Hematopoietic multipotent progenitor cell treated with erythropoietin and hydrocortisone succinate and interleukin-3 and kit ligand, for 8 days (in vitro differentiated cells): Measurements from ENCODE around the gene CDKAL1.
"Not testable (repeated sequence)": the region's sequence is repeated elsewhere in the genome, so short reads cannot be mapped to it uniquely, and the experiment has no call there.

Experiments
- DNase-seq: peaks from one replicate; pipeline ENCODE4 v3.0.0-alpha.2; 2015

CDKAL1 gene

DNA sequence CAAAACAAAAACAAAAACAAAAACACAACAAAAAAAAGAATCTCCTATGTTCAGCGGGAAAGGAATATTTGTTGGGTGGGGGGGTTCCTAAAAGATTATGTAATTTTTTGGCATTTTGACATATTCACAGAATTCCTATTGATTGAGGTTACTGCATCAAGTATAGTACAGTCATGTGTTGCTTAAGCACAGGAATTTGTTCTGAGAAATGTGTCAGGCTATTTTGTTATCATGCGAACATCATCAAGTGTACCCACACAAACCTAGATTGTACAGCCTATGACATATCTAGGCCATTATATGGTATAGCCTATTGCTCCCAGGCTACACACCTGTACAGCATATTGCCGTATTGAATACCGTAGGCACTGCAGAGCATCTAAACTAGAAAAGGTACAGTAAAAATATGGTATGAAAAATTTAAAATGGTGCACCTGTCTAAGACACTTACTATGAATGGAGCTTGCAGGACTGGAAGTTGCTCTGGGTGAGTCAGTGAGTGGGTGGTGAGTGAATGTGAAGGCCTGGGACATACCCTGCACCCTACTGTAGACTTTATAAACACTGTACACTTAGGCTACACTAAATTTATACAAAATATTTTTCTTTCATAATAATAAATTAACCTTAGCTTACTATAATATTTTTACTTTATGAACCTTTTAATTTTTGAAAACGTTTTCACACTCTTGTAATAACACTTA, 110.6 kb downstream of the CDKAL1 start:
- no peak for DNase-seq

DNA sequence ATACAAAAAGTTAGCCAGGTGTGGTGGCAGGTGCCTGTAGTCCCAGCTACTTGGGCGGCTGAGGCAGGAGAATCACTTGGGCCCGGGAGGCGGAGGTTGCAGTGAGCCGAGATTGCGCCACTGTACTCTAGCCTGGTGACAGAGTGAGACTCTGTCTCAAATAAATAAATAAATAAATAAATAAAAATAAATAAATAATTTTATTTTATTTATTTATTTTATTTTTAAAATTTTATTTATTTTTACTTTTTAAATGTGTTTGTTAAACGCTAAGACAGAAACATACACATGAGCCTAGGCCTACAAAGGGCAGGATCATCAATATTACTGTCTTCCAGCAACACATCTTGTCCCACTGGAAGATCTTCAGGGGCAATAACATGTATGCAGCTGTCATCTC, 111.3 kb downstream of the CDKAL1 start:
- DNase-seq = not testable (repeated sequence)

DNA sequence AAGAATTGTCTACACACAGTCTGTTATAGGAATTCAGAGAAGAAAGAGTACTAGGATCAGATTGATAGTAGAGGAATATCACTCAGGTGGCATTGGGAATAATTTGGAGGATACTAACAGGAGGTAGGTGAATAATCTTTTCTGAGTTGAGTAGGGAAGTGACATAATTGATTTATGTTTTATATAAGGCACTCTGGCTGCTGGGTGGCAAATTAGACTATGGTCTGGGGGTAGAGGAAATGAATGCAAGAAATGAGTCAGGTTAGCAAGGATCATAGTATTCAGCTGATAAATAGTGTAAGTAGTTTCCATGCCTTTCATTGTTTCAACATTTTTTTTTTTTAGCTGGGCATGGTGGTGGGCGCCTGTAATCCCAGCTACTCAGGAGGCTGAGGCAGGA, 113.3 kb downstream of the CDKAL1 start:
- no peak for DNase-seq

DNA sequence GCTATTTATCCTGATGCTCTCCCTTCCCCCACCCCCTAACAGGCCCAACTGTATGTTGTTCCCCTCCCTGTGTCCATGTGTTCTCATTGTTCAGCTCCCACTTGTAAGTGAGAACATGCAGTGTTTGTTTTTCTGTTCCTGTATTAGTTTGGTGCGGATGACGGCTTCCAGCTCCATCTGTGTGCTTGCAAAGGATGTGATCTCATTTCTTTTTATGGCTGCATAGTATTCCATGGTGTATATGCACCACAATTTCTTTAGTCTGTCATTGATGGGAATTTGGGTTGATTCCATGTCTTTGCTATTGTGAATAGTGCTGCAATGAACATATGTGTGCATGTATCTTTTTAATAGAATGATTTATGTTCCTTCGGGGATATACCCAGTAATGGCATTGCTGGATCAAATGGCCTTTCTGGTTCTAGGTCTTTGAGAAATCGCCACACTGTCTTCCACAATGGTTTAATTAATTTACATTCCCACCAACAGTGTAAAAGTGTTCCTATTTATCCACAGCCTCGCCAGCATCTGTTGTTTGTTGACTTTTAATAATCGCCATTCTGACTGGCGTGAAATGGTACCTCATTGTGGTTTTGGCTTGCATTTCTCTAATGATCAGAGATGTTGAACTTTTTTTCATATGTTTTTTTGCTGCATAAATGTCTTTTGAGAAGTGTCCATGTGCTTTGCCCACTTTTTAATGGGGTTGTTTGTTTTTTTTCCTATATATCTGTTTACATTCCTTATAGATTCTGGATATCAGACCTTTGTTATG, 115.6 kb downstream of the CDKAL1 start:
- not testable (repeated sequence) for DNase-seq

DNA sequence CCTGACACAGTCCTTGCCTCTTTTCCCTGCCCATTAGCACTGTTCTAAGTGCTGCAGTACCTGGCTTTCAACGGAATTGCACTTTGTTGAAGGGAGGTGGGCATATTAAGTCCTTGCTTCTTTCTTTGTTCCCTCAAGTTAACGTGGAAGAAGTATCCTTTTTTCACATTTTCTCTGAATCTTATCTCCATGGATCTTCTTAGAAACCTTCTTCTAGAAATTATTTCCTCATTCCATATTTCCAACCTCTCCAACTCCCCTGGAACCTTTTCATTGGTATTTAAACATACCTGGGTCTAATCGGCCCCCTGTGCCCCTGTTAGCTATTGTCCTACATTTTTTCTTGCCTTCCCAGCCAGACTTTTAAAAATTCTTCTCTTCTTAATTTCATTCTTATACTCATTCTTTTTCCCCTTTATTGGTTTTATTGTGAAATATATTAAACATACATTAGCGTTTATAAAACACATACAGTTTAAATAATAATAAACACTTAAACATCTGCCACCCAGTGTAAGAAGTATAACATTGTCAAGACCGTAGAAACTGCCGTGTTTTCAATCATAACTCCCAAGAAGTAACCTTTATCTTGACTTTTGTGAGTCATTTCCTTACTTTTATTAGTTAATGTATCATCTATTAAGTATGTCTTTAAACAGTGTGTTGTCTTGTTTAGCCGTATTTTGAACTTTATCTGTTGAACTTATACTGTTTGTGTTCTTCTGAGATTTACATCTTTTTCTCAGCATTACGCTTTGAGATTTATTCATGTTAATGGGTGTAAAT, 118.2 kb downstream of the CDKAL1 start:
- peak; percentile 65 for DNase-seq

DNA sequence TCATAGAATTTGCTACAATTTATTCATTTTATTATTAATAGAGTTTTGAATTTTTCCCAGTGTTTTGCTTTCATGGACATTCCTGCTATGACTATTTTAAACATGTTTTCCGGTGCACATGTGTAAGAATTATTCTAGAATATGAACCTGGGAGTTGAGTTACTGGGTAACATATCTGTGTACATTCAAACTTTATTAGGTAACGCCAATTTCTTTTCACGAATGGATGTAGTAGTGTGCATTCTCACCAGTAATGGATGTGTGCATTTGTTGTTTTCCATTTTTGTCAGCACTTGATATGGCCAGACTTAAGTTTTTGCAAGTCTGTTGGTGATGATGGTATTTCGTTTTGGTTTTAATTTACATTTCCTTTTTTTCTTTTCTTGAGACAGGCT, 118.8 kb downstream of the CDKAL1 start:
- DNase-seq = no peak

DNA sequence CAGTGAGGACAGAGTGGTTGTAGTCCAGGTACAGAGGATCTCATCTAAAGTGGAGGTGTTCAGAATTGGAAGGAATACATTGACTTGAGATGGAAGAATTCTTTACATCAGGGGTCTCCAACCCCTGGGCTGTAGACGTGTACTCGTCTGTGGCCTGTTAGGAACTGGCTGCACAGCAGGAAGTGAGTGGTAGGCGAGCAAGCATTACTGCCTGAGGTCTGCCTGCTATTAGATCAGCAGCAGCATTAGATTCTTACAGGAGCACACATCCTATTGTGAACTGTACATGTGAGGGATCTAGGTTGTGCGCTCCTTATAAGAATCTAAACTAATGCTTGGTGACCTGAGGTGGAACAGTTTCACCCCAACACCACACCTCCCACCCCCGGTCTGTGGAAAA, 121.1 kb downstream of the CDKAL1 start:
- no peak for DNase-seq

DNA sequence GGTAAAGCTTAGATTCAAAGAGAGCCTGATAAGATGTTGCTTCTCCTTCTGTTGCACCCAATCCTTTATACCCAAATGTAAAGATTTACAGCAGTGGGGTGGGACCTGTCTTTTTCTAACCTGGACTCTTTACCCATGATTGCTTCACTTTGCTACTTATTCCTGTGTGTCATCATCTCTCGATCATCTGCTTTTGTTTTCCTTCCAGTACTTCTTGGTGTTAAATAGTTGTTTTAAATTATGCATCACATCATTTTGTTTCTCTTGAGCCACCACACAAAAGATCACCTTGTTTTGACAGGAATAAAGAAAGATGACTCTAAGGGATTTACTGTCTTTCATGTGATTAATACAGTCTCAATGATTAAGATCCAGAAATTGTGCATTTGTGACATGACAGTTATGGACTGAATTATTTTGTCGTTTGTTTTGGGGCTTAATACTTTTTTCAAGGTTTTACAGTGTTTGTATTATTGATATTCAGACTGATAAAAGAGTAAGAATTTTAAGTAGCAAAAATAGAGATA, 123.1 kb downstream of the CDKAL1 start:
- no peak for DNase-seq

DNA sequence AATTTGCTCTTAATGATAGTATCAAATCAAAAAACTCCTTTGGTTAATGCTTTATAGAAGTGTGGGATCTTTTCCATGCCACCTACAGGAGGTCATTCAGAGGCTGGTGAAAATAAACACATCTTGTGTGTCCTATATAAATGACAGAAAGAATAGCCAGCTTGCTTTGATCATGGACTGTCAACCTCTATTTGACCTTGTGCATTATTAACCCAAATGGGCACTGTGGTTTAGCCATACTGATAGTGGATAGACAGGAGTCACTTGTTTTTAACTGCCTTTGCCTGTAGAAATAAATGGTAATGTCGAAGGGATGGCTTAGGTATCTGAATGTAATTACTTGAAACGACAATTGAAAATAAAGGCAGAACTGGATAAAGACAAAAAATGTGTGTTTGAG, 123.8 kb downstream of the CDKAL1 start:
- no peak for DNase-seq

DNA sequence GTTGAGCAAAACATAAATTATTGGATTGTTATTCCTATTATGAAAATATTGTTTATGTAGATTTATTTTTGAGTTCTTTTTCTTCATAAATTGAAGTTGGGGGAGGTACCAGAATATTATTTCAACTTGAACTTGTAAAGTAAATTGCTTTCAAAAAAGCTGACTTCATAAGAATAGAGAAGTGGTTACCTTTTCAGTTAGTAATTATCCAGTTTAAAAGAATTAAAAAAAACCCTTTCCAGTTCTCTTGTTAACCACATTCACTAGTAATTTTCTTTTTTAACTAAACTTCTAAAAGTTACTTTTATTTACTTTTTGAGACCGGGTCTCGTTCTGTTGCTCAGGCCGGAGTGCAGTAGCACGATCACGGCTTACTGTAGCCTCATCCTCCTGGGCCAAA, 124.3 kb downstream of the CDKAL1 start:
- no peak for DNase-seq

DNA sequence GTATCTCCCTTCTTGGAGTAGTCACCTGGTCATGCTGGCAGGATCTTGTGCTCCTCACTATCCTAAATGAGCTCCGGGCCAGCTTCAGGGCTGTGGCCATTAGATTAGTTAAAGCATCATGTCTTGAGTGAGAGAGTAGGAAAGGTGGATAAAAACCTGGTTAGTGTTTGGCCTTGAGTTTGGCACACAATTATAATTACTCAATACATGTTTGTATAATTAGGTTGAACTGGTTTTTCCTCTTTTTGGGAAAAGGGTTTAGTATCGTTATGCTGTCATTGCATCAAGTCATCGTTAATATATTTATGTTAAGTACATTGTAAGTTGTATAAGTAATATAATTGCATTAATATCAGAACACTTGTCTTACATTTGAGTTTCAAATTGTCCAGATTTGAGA, 126.3 kb downstream of the CDKAL1 start:
- no peak for DNase-seq

DNA sequence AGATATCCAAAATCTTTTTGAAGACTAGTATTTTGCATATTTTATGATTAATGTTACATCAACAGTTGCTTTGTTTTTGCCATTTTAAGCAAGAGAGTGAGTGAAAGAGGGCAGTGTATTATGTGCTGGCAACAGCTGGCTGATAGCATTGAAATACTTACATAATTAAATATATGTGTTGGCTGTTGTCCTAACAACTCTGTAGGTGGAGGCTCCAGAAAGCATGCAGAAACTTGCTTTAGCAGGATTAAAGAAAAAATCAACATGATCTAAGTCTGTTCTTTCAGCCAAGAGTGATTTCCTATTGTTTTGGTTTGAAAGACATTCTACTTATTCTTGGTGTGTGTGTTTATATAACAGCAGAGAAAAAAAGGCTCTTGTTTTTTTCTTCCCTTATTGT, 127.5 kb downstream of the CDKAL1 start:
- no peak for DNase-seq

DNA sequence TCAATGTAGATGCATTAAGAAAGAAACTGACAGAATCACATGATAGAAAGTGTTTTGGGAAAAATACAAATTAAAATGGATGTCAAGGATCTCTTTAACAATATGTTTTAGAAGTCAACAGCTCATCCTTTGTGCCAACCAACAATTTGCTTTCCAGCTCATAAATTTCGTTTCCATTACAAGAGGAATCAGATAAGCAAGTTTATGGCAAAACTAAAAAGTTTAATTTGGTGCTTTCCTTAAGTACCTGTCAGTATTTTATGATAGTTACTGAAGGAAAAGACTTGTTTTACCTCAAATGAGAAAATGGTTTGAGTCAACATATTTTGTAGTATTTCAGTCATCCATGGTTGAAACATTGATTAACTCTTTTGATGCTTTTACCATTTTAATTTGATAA, 130.0 kb downstream of the CDKAL1 start:
- no peak for DNase-seq

DNA sequence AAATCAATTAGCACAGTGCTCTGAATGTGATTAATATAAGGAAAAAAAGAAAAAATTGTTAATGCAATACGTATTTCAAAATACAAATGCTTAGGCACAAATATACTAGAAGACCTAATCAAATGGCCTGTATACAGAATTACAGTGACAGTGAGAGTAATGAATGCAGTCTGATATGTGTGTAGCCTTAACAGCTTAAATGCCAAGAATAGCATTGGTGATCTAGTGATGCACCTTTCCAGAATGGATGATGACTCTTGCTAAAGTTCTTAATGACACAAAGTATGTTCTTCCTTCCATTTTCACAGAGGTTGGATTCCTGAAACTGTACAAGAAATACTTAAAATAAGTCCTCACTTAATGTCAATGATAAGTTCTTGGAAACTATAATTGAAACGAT, 131.0 kb downstream of the CDKAL1 start:
- no peak for DNase-seq

DNA sequence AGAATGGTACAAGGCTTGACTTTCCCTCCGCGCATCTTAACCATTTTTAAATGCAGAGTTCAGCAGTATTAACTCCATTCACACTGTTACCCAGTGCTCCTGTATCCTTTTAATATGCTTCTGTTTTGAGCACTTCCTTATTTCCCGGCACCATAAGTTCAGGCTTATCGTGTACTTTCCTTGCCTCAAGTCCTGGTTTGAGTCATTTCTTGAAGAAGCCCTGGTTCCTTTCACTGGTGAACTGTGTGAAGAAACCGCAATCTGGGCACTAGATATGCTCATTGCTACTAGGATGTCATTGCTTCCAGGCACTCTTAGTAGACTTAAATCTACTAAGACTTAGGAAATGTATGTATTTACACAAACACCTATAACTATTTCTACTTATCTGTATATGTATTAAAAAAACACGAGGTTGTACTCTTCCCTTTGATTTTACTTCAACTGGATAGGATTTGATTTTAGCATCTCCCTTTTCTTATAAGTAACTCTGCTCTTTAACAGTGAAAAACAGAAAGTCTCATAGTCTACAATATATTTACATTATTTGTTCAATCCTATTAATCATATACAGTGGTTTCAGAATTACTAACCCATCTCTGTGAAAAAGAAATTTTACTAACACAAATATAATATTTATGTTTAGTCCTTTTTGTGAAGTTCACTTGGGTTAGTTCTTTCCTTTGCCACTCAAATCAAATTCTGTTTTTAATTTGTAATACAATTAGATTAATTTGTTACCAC, 135.5 kb downstream of the CDKAL1 start:
- no peak for DNase-seq

DNA sequence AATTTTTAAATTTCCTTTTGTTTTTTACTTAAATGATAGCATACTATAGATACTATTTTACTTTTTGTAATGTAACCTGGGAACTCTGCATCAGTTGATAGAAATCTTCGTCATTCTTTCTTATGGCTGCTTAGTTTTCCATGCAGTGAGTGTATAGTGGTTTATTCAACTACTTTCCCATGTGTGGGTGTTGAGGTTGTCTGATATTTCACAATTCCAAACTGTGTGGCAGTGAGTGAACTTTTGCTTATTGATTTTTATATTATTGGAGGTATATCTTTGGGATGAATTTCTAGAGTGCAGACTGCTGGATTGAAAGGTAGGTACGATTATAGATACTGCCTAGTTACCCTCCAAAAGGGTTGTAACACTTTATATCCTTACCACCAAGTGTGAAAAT, 136.5 kb downstream of the CDKAL1 start:
- DNase-seq = no peak

DNA sequence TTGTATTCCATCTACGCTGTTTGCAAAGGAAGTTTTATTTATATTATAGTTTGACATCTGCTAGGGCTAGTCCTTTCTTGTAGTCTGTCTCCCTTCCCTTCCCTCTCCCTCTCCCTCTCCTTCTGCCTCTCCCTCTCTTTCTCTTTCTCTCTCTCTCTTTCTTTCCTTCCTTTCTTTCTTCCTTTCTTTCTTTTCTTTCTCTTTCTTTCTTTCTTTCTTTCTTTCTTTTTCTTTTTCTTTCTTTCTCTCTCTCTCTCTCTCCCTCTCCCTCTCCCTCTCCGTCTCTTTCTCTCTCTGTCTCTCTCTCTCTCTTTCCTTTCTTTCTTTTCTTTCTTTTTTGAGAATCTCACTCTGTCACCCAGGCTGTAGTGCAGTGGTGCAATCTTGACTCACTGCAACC, 137.8 kb downstream of the CDKAL1 start:
- no peak for DNase-seq

DNA sequence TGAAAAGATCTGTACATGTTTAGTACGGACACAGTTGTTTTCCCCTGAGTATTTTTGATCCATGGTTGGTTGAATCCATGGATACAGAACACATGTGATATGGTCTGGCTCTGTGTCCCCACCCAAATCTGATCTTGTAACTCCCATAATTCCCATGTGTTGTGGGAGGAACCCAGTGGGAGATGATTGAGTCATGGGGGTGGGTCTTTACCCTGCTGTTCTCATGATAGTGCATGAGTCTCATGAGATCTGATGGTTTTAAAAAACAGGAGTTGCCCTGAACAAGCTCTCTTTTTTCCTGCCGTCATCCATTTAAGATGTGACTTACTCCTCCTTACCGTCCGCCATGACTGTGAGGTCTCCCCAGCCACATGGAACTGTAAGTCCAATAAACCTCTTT, 139.2 kb downstream of the CDKAL1 start:
- no peak for DNase-seq

DNA sequence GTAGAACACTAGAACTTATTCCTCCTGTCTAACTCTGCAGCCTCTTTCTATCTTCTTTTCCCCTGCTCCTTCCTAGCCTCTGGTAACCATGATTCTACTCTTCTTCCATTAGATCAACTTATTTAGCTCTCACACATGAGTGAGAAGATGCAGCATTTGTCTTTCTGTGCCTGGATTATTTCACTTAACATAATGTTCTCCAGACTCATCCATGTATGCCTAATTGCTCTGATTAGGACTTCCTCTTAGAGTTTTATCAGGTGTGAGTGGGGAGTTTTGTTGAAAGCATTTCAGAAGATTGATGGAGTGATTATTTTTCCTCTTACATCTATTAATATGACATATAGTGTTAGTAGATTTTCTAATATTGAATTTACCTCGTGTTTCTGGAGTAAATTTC, 140.4 kb downstream of the CDKAL1 start:
- DNase-seq = no peak

DNA sequence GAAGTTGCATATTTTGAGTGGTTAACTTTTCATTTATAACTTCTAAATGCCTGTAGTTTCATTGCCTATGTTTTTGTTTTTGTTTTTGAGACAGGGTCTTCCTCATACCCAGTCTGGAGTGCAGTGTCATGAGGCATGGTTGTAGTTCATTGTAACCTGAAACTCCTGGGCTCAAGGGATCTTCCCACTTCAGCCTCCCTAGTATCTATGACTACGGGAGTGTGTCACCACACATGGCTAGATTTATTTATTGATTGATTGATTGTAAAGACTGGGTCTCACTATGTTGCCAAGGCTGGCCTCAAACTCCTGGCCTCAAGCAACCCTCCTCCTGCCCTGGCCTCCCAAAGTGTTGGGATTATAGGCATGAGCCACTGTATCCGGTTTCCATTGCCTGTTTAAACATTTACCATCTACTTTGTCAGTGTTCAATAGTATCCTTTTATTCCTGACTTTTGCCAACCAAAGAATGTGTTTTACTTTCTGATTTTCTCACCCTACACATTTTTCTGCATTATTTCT, 144.6 kb downstream of the CDKAL1 start:
- no peak for DNase-seq

DNA sequence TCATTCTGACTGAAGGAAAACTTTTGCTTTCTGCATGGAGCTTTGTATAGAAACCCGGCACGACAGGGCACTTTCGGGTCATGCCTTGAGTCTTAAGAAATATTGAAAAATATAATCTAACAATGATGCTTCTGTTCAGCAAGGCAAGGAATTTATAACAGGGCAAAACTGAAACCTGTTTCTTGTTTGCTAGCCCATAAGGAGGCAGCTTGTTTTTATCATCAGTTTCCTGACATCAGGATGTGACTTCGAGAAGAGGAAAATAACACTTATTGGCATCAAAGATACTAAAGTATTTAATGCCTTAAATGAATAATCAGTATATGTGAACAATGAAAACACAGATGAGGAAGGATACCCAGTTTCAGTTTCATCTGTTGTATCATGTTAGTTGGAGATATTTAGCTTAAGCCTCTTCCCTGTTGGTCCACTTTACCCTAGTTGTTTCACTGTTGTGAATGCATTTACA, 146.5 kb downstream of the CDKAL1 start:
- DNase-seq = no peak

DNA sequence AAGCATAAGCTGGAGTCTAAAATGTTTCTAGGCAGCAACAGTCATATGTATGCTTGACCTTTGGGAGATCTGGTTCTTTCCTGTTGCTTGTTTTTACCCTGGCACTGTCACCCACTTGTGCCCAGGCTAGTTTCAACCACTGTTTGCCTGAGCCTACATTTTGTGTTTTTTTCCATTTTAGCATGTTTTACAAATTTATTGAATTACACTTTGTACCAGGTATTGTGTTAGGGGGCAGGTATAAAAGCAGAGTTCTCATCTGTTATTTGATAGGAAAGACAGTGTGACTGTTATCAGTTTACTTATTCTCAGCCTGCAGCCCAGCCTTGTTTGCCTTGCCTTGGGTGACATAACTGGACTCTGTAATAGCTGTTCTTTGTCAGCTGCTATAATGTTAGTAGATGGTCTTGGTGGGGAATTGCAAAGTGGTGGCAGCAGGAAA, 147.0 kb downstream of the CDKAL1 start:
- no peak for DNase-seq
